CD8-positive, alpha-beta memory T cell (primary cell): ENCODE measurements around the gene UPB1. TPM values are rescaled to one million over a fixed set of nuclear protein-coding genes. Genes with fewer than 3 reads are reported as not detected.
"Not testable (repeated sequence)": the region's sequence is repeated elsewhere in the genome, so short reads cannot be mapped to it uniquely, and the experiment has no call there.

Source experiments
- CTCF ChIA-PET: fragments of 350-600 bp; sonication (Branson Sonifier 250); formaldehyde crosslinking; loops from one replicate; lab custom pipeline; 2021; ENCODE audit warnings: antibody characterized with exemption; lab: Charles Lee
- POLR2A ChIA-PET: fragments of 350-600 bp; sonication (Branson Sonifier 250); formaldehyde crosslinking; loops from one replicate; lab custom pipeline; 2021; ENCODE audit warnings: antibody characterized with exemption; lab: Charles Lee
- DNase-seq, 5 donors: peaks; one replicate each; pipeline versions ENCODE4 v3.0.0 to v3.0.0-alpha.2; 2020 to 2022; ENCODE audit warnings: mixed read lengths in 1 of 5
- H3K27ac ChIP-seq: one replicate; pipeline ENCODE4 v1.7.0; 2013; ENCODE audit warnings: low read depth, mild to moderate bottlenecking, low read length, moderate library complexity
- H3K27me3 ChIP-seq: 2 replicates; pipeline ENCODE4 v1.7.0; 2013; ENCODE audit warnings: low read length, mild to moderate bottlenecking; ENCODE audit not compliant: insufficient read depth, poor library complexity, severe bottlenecking
- H3K36me3 ChIP-seq: 2 replicates; pipeline ENCODE4 v1.7.0; 2013; ENCODE audit warnings: mild to moderate bottlenecking, low read length, moderate library complexity; ENCODE audit not compliant: insufficient read depth
- H3K4me1 ChIP-seq: 2 replicates; pipeline ENCODE4 v1.7.0; 2013; ENCODE audit warnings: mild to moderate bottlenecking, low read length, moderate library complexity; ENCODE audit not compliant: insufficient read depth
- H3K4me3 ChIP-seq: 2 replicates; pipeline ENCODE4 v1.7.0; 2013; ENCODE audit warnings: mild to moderate bottlenecking, low read length
- H3K9me3 ChIP-seq: 2 replicates; pipeline ENCODE4 v1.7.0; 2013; ENCODE audit warnings: mild to moderate bottlenecking, low read length
- H3K27ac Mint-ChIP-seq, 8 donors: one replicate each; pipeline ENCODE4 v1.8.0; 2020 to 2021; ENCODE audit warnings: mixed read lengths in 8 of 8, mild to moderate bottlenecking in 6 of 8, inconsistent platforms in 3 of 8, moderate library complexity in 3 of 8
- H3K27me3 Mint-ChIP-seq, 2 donors: one replicate each; pipeline ENCODE4 v1.8.0; 2020 to 2021; ENCODE audit warnings: mixed read lengths in 2 of 2, mild to moderate bottlenecking in 1 of 2, moderate library complexity in 1 of 2
- H3K36me3 Mint-ChIP-seq, 3 donors: one replicate each; pipeline ENCODE4 v1.8.0; 2020 to 2021; ENCODE audit warnings: mixed read lengths in 3 of 3, inconsistent platforms in 1 of 3, mild to moderate bottlenecking in 1 of 3
- H3K4me1 Mint-ChIP-seq, 3 donors: one replicate each; pipeline ENCODE4 v1.8.0; 2020 to 2021; ENCODE audit warnings: mixed read lengths in 3 of 3, inconsistent platforms in 1 of 3, mild to moderate bottlenecking in 1 of 3
- H3K4me3 Mint-ChIP-seq, 7 donors: one replicate each; pipeline ENCODE4 v1.8.0; 2020 to 2021; ENCODE audit warnings: mixed read lengths in 7 of 7, mild to moderate bottlenecking in 6 of 7, moderate library complexity in 4 of 7, inconsistent platforms in 2 of 7
- H3K9me3 Mint-ChIP-seq, 5 donors: one replicate each; pipeline ENCODE4 v1.8.0; 2020 to 2022; ENCODE audit warnings: mixed read lengths in 5 of 5, mild to moderate bottlenecking in 3 of 5, moderate library complexity in 2 of 5, inconsistent platforms in 1 of 5
- polyA plus RNA-seq: library from polyadenylated mRNA; unstranded; fragments of 300-500 nt; fragmentation: Illumina TruSeq; gene quantifications from one replicate; pipeline ENCODE4 v1.2.3, GENCODE V29; 2021
- total RNA-seq, 2 experiments: library from RNA; stranded (reverse); gene quantifications; one replicate each; pipeline ENCODE4 v1.2.3, GENCODE V29; 2021

UPB1 gene
- total and polyA plus RNA-seq, 3 experiments from 2014 or later = 0.10 TPM; not detected in 2

DNA sequence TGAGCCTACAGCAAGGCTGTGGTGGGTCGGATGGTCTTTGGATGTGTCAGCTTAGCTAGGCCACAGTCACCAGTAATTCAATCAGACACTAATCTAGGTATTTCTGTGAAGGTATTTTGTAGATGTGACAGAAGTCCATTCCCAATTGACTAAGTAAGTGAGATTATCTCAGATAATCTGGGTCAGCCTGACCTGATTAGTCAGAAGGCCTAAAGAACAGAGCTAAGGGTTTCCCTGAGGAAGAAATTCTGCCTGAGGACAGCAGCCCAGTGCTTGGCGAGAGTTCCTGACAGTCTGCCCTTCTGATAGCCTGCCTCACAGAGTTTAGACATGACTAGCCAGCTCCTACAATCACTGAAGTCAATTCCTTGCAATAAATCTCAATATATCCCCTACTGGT is 31.1 kb downstream of the UPB1 start:
- no peak overlapping the region for H3K27ac ChIP-seq
- H3K36me3 ChIP-seq = no peaks in the 10 kb centered on the region
- H3K4me3 ChIP-seq = no peak overlapping the region
- no peaks in the 10 kb centered on the region for H3K9me3 Mint-ChIP-seq
- no peak for DNase-seq
- no peak overlapping the region for H3K27ac Mint-ChIP-seq
- no peak overlapping the region for H3K4me3 Mint-ChIP-seq
- H3K27me3 ChIP-seq = no peaks in the 10 kb centered on the region
- peaks cover 7 to 10% (median 8%) of the 10 kb centered on the region in 3 donors for H3K4me1 Mint-ChIP-seq
- ChIA-PET CTCF (interaction anchor here (1.1 to 1.5 kb wide), 4 partner anchors 20 to 107 kb away, joined by 3 to 5 read pairs (median 4); no protein-coding TSS in a partner anchor), POLR2A (no interaction called here)
- H3K4me1 ChIP-seq = peaks cover 6% of the 10 kb centered on the region
- H3K36me3 Mint-ChIP-seq = no peaks in the 10 kb centered on the region
- no peaks in the 10 kb centered on the region for H3K9me3 ChIP-seq
- no peaks in the 10 kb centered on the region for H3K27me3 Mint-ChIP-seq

DNA sequence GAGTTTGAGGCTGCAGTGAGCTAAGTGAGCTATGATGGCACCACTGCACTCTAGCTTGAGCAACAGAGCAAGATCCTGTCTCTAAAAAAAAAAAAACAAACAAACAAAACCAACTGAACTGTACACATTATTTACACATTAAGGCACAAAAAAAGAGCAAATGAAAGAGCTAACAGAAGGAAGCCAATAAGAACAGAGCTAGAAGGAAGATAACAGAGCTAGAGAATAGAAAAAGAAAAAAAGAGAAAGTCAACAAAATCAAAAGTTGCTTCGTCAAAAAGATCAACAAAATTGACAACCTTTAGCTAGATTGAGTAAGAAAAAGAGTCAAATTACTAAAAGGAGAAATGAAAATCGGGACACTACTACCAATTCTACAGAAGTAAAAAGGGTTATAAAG is 34.8 kb downstream of the UPB1 start:
- Histone ChIP-seq H3K36me3 (no peaks in the 10 kb centered on the region), H3K27ac (no peak overlapping the region), H3K9me3 (no peaks in the 10 kb centered on the region), H3K27me3 (no peaks in the 10 kb centered on the region), H3K4me1 (peaks cover 6% of the 10 kb centered on the region), H3K4me3 (no peak overlapping the region)
- H3K4me1 Mint-ChIP-seq = peaks cover 6 to 8% (median 7%) of the 10 kb centered on the region in 3 donors
- no peak overlapping the region for H3K4me3 Mint-ChIP-seq
- ChIA-PET POLR2A (no interaction called here), CTCF (interaction anchor here (0.7 to 1.3 kb wide), 3 partner anchors 11 to 43 kb away, joined by 3 read pairs; no protein-coding TSS in a partner anchor)
- H3K27ac Mint-ChIP-seq = peak overlapping the region in 2 of 8 donors; percentile 73 to 77
- no peak for DNase-seq
- no peaks in the 10 kb centered on the region for H3K9me3 Mint-ChIP-seq
- no peaks in the 10 kb centered on the region for H3K36me3 Mint-ChIP-seq
- H3K27me3 Mint-ChIP-seq = no peaks in the 10 kb centered on the region

DNA sequence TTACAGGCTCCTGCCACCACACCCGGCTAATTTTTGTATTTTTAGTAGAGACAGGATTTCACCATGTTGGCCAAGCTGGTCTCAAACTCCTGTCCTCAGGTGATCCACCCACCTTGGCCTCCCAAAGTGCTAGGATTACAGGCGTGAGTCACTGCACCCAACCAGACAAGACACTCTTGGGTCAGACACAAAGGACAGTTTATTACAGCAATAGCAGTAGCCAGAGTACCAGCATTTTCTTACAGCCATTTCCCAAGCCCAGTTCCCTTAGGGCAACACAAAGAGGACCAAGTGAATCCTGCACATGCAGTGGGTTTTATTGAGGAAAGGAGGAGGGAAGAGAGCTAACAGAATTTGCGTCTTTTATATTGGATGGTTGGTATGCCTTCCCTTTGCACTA is 35.8 kb downstream of the UPB1 start:
- H3K27ac ChIP-seq, H3K9me3 Mint-ChIP-seq, H3K4me1 ChIP-seq, POLR2A ChIA-PET, H3K27me3 ChIP-seq, H3K9me3 ChIP-seq, H3K27me3 Mint-ChIP-seq, H3K36me3 Mint-ChIP-seq, H3K4me3 ChIP-seq, H3K36me3 ChIP-seq, H3K4me1 Mint-ChIP-seq, H3K27ac Mint-ChIP-seq, H3K4me3 Mint-ChIP-seq, DNase-seq: not testable (repeated sequence)
- CTCF ChIA-PET = interaction anchor here (1.3 kb wide), 1 partner anchor 16 kb away, joined by 3 read pairs; no protein-coding TSS in a partner anchor

DNA sequence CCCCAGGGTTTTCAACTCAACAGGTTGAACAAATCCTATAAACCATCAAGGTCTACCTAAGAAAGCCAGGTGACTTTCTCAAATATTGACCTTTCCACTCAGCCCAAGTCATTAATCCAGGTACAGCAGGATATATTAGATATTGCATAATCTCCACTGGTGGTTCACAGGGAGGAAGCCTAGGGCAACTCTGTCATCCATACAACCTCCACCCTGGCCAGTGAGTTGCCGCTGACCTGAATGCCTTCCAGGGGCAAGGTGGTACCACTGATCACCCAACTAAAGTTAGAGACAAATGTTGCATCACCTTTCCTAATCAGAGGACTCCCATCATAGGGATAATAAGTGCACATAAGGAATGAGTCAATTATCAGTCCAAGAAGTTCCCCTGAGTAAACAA is 36.9 kb downstream of the UPB1 start:
- ChIA-PET CTCF (interaction anchor here (0.7 kb wide), 1 partner anchor 9 kb away, joined by 3 read pairs; no protein-coding TSS in a partner anchor), POLR2A (no interaction called here)
- H3K27ac ChIP-seq = no peak overlapping the region
- no peak for DNase-seq
- H3K4me1 ChIP-seq = no peaks in the 10 kb centered on the region
- H3K36me3 ChIP-seq = no peaks in the 10 kb centered on the region
- no peak overlapping the region for H3K4me3 ChIP-seq
- no peak overlapping the region for H3K4me3 Mint-ChIP-seq
- no peaks in the 10 kb centered on the region for H3K4me1 Mint-ChIP-seq
- no peaks in the 10 kb centered on the region for H3K36me3 Mint-ChIP-seq
- H3K9me3 ChIP-seq = no peaks in the 10 kb centered on the region
- H3K27me3 ChIP-seq = no peaks in the 10 kb centered on the region
- H3K27ac Mint-ChIP-seq = no peak overlapping the region
- no peaks in the 10 kb centered on the region for H3K9me3 Mint-ChIP-seq
- H3K27me3 Mint-ChIP-seq = no peaks in the 10 kb centered on the region

DNA sequence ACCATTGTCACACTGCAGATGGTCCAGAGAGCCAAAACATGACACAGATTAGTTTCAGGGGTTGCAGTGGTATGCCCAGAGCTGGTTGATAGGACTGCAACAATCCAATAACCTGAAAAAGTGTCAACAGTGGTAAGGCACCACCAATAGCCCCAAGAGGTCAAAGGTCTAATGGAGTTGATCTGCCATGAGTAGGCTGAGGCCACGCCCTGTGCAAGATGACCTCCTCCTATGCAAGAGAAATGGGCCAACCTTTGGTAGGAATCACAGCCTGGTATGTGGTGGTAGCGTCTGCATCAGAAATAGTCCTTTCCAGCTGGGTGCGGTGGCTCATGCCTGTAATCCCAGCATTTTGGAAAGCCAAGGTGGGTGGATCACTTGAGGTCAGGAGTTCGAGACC is 40.2 kb downstream of the UPB1 start:
- Mint-ChIP-seq H3K4me1 (no peaks in the 10 kb centered on the region), H3K9me3 (no peaks in the 10 kb centered on the region), H3K4me3 (no peak overlapping the region), H3K27ac (peak overlapping the region in 1 of 8 donors; percentile 46), H3K36me3 (peaks cover 0 to 10% (median 2%) of the 10 kb centered on the region in 3 donors), H3K27me3 (no peaks in the 10 kb centered on the region)
- peaks cover 4% of the 10 kb centered on the region for H3K36me3 ChIP-seq
- no peak overlapping the region for H3K4me3 ChIP-seq
- H3K9me3 ChIP-seq = no peaks in the 10 kb centered on the region
- H3K27ac ChIP-seq = no peak overlapping the region
- DNase-seq = no peak
- POLR2A ChIA-PET = no interaction called here
- CTCF ChIA-PET = no interaction called here
- no peaks in the 10 kb centered on the region for H3K4me1 ChIP-seq
- no peaks in the 10 kb centered on the region for H3K27me3 ChIP-seq

DNA sequence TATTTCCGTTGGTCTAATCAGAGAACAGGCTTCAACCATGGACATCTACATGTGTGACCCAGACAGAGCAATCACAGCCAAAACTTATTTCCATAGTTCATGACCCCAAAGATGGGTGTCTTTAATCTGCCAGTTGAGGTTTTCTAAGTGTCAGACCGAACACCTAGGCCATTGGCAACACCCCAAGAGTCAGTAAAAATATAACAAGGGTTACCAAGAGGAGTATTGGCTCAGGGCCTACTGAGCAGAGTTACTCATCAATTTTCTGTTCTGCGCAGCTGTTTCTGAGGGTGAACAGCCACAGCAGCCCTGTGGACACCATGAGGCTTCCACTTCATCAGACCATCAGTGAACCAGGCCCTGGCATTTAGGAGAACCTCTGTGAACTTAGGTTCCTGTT is 41.0 kb downstream of the UPB1 start:
- Mint-ChIP-seq H3K4me1 (no peaks in the 10 kb centered on the region), H3K36me3 (peaks cover 0 to 17% (median 2%) of the 10 kb centered on the region in 3 donors), H3K9me3 (no peaks in the 10 kb centered on the region), H3K4me3 (no peak overlapping the region), H3K27me3 (no peaks in the 10 kb centered on the region), H3K27ac (peak overlapping the region in 1 of 8 donors; percentile 43)
- no peak overlapping the region for H3K4me3 ChIP-seq
- H3K27me3 ChIP-seq = no peaks in the 10 kb centered on the region
- peaks cover 10% of the 10 kb centered on the region for H3K36me3 ChIP-seq
- ChIA-PET POLR2A (no interaction called here), CTCF (no interaction called here)
- H3K27ac ChIP-seq = no peak overlapping the region
- H3K9me3 ChIP-seq = no peaks in the 10 kb centered on the region
- no peaks in the 10 kb centered on the region for H3K4me1 ChIP-seq
- DNase-seq = no peak

DNA sequence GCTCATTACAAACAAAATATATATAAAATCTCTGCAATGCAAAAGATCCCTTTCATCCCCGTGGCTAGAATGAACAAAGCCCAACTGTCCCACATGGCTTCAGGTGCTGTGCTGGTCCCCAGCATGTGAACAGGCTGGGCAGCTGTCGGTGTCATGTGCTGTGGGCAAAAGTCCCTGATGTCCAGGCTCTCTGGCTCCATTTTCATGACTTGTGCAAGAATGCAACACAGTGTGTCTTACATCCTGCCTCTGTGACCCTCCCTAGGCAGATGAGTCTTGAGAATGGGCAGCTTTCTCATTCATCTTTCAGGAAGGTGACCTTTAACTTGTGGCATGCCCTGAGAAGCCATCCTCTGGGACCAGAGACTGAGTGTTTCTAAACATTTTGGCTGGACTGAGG is 45.3 kb downstream of the UPB1 start:
- ChIA-PET CTCF (interaction anchor here (1.0 to 1.5 kb wide), 2 partner anchors 8 to 10 kb away, joined by 3 read pairs; no protein-coding TSS in a partner anchor), POLR2A (no interaction called here)
- no peaks in the 10 kb centered on the region for H3K4me1 ChIP-seq
- DNase-seq = no peak
- H3K27me3 Mint-ChIP-seq = no peaks in the 10 kb centered on the region
- no peak overlapping the region for H3K27ac ChIP-seq
- no peaks in the 10 kb centered on the region for H3K4me1 Mint-ChIP-seq
- H3K9me3 Mint-ChIP-seq = no peaks in the 10 kb centered on the region
- peaks cover 0 to 60% (median 2%) of the 10 kb centered on the region in 3 donors for H3K36me3 Mint-ChIP-seq
- no peak overlapping the region for H3K4me3 ChIP-seq
- H3K27ac Mint-ChIP-seq = peak overlapping the region in 1 of 8 donors; percentile 26
- H3K4me3 Mint-ChIP-seq = no peak overlapping the region
- H3K9me3 ChIP-seq = no peaks in the 10 kb centered on the region
- H3K36me3 ChIP-seq = peaks cover 27% of the 10 kb centered on the region
- H3K27me3 ChIP-seq = no peaks in the 10 kb centered on the region

DNA sequence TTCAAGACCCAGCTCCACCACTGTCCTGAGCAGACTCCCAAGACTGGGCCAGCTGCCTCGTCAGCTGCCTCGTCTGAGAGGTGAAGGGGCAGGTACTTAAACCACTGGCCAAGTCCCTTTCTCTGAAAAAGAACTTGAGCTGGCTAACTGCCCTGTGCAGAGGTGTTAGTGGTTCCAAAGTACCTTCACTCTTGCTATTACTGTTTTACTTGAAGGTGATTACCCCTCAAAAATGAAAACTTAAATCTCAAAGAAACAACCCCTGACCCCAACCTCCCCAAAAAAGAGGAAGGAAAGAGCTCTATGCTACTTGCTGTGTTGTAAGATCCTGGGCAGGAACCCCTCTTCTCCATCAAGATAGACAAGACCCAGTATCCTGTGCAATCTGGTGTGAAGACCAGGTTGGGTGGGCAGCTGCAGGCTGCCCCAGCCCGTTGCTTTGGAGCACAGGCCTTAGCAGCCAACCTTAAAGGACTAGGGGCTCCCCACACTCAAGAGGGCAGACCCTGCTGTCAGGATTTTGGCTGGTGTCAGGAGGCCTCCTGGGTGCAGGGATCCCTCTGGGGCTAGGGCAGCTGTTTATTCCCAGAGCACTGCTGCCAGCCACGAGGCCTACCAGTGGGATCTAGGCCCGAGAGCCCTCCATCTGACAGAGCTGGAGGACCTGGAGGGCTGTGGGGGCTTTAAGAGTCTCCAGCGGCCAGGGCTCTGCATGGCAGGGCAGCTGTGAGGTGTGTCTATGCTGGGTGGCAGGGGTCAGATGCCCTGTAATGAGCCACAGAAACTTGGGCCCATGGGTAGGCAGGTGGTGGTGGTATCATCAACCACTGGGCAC is 46.8 kb downstream of the UPB1 start:
- H3K4me1 Mint-ChIP-seq = no peaks in the 10 kb centered on the region
- DNase-seq = no peak
- Histone ChIP-seq H3K4me1 (no peaks in the 10 kb centered on the region), H3K27me3 (no peaks in the 10 kb centered on the region), H3K4me3 (no peak overlapping the region), H3K9me3 (no peaks in the 10 kb centered on the region), H3K36me3 (peaks cover 35% of the 10 kb centered on the region), H3K27ac (no peak overlapping the region)
- peaks cover 0 to 71% (median 10%) of the 10 kb centered on the region in 3 donors for H3K36me3 Mint-ChIP-seq
- no peaks in the 10 kb centered on the region for H3K27me3 Mint-ChIP-seq
- H3K4me3 Mint-ChIP-seq = no peak overlapping the region
- no peaks in the 10 kb centered on the region for H3K9me3 Mint-ChIP-seq
- POLR2A ChIA-PET = no interaction called here
- CTCF ChIA-PET = interaction anchor here (1.2 to 1.5 kb wide), 2 partner anchors 10 to 107 kb away, joined by 3 read pairs; no protein-coding TSS in a partner anchor
- H3K27ac Mint-ChIP-seq = peak overlapping the region in 2 of 8 donors; percentile 21 to 32
